K562 (cell line): ENCODE data around the gene ACTN4.

Source experiments
- CBFB ChIP-seq: sonication (generic); formaldehyde crosslinking; IDR thresholded peaks from 2 replicates; pipeline ENCODE4 v1.4.0; 2020; ENCODE audit warnings: mild to moderate bottlenecking, missing genetic modification reagents
- EHMT2 ChIP-seq: fragments of 450-650 bp; IDR thresholded peaks from 2 replicates; pipeline ENCODE4 v1.6.1; 2018; ENCODE audit warnings: antibody characterized with exemption
- POLR2A ChIP-seq: fragments of 450-650 bp; conservative IDR thresholded peaks from 2 replicates; pipeline ENCODE4 v1.6.1; 2016
- STAG1 ChIP-seq: sonication (generic); formaldehyde crosslinking; IDR thresholded peaks from 2 replicates; pipeline ENCODE4 v1.5.0; 2020; ENCODE audit warnings: missing genetic modification reagents, borderline replicate concordance

- TF ChIP-seq POLR2A, result no peak
- no peak for TF ChIP-seq STAG1 (CRISPR knock-in tag)
- no peak for TF ChIP-seq EHMT2
- TF ChIP-seq CBFB (CRISPR knock-in tag), result no peak
These were observed 31.2 kb upstream of the ACTN4 start for GRCh38 chr19:38616265-38616664.
